Vagina (tissue), 2 donors: ENCODE measurements around the gene TEX51.

ENCODE experiments used
- CTCF ChIP-seq, 3 experiments: fragments of 450-650 bp in 2 of 3; fragments of 200-600 bp in 1 of 3; sonication (generic) in 1 of 3; IDR thresholded peaks; one replicate each; pipeline ENCODE4 v1.5.1; 2017 to 2019; ENCODE audit warnings: antibody characterized with exemption in 3 of 3, mild to moderate bottlenecking in 2 of 3, moderate library complexity in 2 of 3
- POLR2A ChIP-seq, 2 donors: fragments of 450-650 bp; IDR thresholded peaks; one replicate each; pipeline ENCODE4 v1.6.1; 2017; ENCODE audit warnings: antibody characterized with exemption in 2 of 2, mild to moderate bottlenecking in 2 of 2, moderate library complexity in 2 of 2
- POLR2AphosphoS5 ChIP-seq, 2 donors: sonication (generic); formaldehyde crosslinking; IDR thresholded peaks; one replicate each; pipeline ENCODE4 v1.9.0; 2017; ENCODE audit warnings: antibody characterized with exemption in 2 of 2, mild to moderate bottlenecking in 2 of 2, low read depth in 1 of 2; ENCODE audit not compliant: insufficient read depth in 1 of 2

- TF ChIP-seq CTCF (IDR thresholded peaks at IDR 0.05) (no peak), POLR2AphosphoS5 (IDR thresholded peaks at IDR 0.05; ENCODE audit: insufficient read depth in 1 of 2, low read depth in 1 of 2) (no peak), POLR2A (IDR thresholded peaks at IDR 0.05) (no peak)
These were observed 4.0 kb upstream of the TEX51 start for GRCh38 chr2:126894585-126895182.
